HepG2 (cell line): ENCODE data around the gene CTNNBIP1. TPM values are rescaled to one million over a fixed set of nuclear protein-coding genes. Genes with fewer than 3 reads are reported as not detected.

ENCODE experiments used
- ARNT2 ChIP-seq: sonication (generic); formaldehyde crosslinking; IDR thresholded peaks from 2 replicates; pipeline ENCODE4 v1.8.0; 2022; ENCODE audit warnings: mild to moderate bottlenecking, low read depth, missing genetic modification reagents, moderate library complexity
- BRD4 ChIP-seq: sonication (generic); formaldehyde crosslinking; IDR thresholded peaks from 2 replicates; pipeline ENCODE4 v1.4.0; 2020; ENCODE audit warnings: missing genetic modification reagents
- CHD2 ChIP-seq: IDR thresholded peaks from 2 replicates; pipeline ENCODE4 v1.6.1; 2011; ENCODE audit warnings: low read depth, low read length, improper control_type of control experiment
- DMAP1 ChIP-seq: IDR thresholded peaks from 2 replicates; pipeline ENCODE4 v1.6.1; 2016
- HNRNPL ChIP-seq: fragments of 200-400 bp; formaldehyde crosslinking; IDR thresholded peaks from 2 replicates; pipeline ENCODE4 v1.6.1; 2017; ENCODE audit warnings: mild to moderate bottlenecking, low read depth, low read length
- HOXA7 ChIP-seq: sonication (generic); formaldehyde crosslinking; IDR thresholded peaks from 2 replicates; pipeline ENCODE4 v1.8.1; 2022; ENCODE audit warnings: mild to moderate bottlenecking, missing genetic modification reagents, moderate library complexity
- KLF16 ChIP-seq, 2 experiments: sonication (generic) in 1 of 2; formaldehyde crosslinking in 1 of 2; IDR thresholded peaks; 2 replicates each; pipeline versions ENCODE4 v1.6.1 to v1.8.0; 2016 to 2023; ENCODE audit warnings: missing genetic modification reagents in 2 of 2, missing compliant biosample characterization in 1 of 2
- MNT ChIP-seq: fragments of 450-650 bp; IDR thresholded peaks from 2 replicates; pipeline ENCODE4 v1.6.1; 2016
- PBX2 ChIP-seq: IDR thresholded peaks from 2 replicates; pipeline ENCODE4 v1.6.1; 2016; ENCODE audit warnings: control low read depth
- PCBP1 ChIP-seq: fragments of 200-400 bp; formaldehyde crosslinking; IDR thresholded peaks from 2 replicates; pipeline ENCODE4 v1.6.1; 2017; ENCODE audit warnings: mild to moderate bottlenecking, low read depth, low read length, borderline replicate concordance
- PLRG1 ChIP-seq: fragments of 450-650 bp; conservative IDR thresholded peaks from 2 replicates; pipeline ENCODE4 v1.6.1; 2016
- PRPF4 ChIP-seq: fragments of 200-400 bp; formaldehyde crosslinking; IDR thresholded peaks from 2 replicates; pipeline ENCODE4 v1.6.1; 2016; ENCODE audit warnings: low read length, low read depth; ENCODE audit not compliant: poor library complexity, severe bottlenecking
- SALL1 ChIP-seq: sonication (generic); formaldehyde crosslinking; IDR thresholded peaks from 2 replicates; pipeline ENCODE4 v1.8.0; 2022; ENCODE audit warnings: mild to moderate bottlenecking, missing genetic modification reagents
- SP140L ChIP-seq: sonication (generic); formaldehyde crosslinking; IDR thresholded peaks from 2 replicates; pipeline ENCODE4 v1.4.0; 2020; ENCODE audit warnings: missing genetic modification reagents, borderline replicate concordance
- SP4 ChIP-seq: sonication (generic); formaldehyde crosslinking; IDR thresholded peaks from 2 replicates; pipeline ENCODE4 v1.8.1; 2023; ENCODE audit warnings: mild to moderate bottlenecking, missing genetic modification reagents
- TEAD2 ChIP-seq: sonication (generic); formaldehyde crosslinking; IDR thresholded peaks from 2 replicates; pipeline ENCODE4 v1.9.0; 2021; ENCODE audit warnings: missing genetic modification reagents
- TIGD3 ChIP-seq: sonication (generic); formaldehyde crosslinking; IDR thresholded peaks from 2 replicates; pipeline ENCODE4 v1.5.1; 2020; ENCODE audit warnings: mild to moderate bottlenecking, missing genetic modification reagents, borderline replicate concordance
- TRIM24 ChIP-seq: sonication (generic); formaldehyde crosslinking; IDR thresholded peaks from 2 replicates; pipeline ENCODE4 v1.8.0; 2022; ENCODE audit warnings: mild to moderate bottlenecking, missing genetic modification reagents
- ZMYM3 ChIP-seq: sonication (generic); formaldehyde crosslinking; IDR thresholded peaks from 2 replicates; pipeline ENCODE4 v1.5.1; 2020; ENCODE audit warnings: mild to moderate bottlenecking, missing genetic modification reagents
- ZNF430 ChIP-seq: sonication (generic); formaldehyde crosslinking; IDR thresholded peaks from 2 replicates; pipeline ENCODE4 v1.9.0; 2021; ENCODE audit warnings: mild to moderate bottlenecking, missing genetic modification reagents
- ZNF44 ChIP-seq: sonication (generic); formaldehyde crosslinking; IDR thresholded peaks from 2 replicates; pipeline ENCODE4 v1.5.1; 2020; ENCODE audit warnings: mild to moderate bottlenecking, missing genetic modification reagents
- ZNF510 ChIP-seq: sonication (generic); formaldehyde crosslinking; IDR thresholded peaks from 2 replicates; pipeline ENCODE4 v1.4.0; 2020; ENCODE audit warnings: low read depth, mild to moderate bottlenecking, missing genetic modification reagents
- ZNF703 ChIP-seq: sonication (generic); formaldehyde crosslinking; IDR thresholded peaks from 2 replicates; pipeline ENCODE4 v1.5.1; 2020; ENCODE audit warnings: missing genetic modification reagents, mild to moderate bottlenecking, moderate library complexity, borderline replicate concordance
- ZNF83 ChIP-seq: sonication (generic); formaldehyde crosslinking; IDR thresholded peaks from 2 replicates; pipeline ENCODE4 v1.4.0; 2020; ENCODE audit warnings: missing genetic modification reagents, mild to moderate bottlenecking, borderline replicate concordance
- polyA plus RNA-seq, 8 experiments: library from polyadenylated mRNA; depleted of rRNA in 3 of 8; stranded (reverse) in 7 of 8; unstranded in 1 of 8; fragments of >200 nt; fragmentation: Illumina TruSeq in 4 of 8; extraction: Trizol in 4 of 8; gene quantifications; 2 replicates each; pipeline versions ENCODE4 v1.2.1 to v1.2.3, GENCODE V29; 2011 to 2016; ENCODE audit warnings: low read depth in 4 of 8, missing spikeins in 1 of 8, mixed read lengths in 1 of 8; ENCODE audit not compliant: insufficient read depth in 1 of 8
- total RNA-seq, 5 experiments: library from RNA; depleted of rRNA; stranded (reverse); fragments of >200 nt; fragmentation: Illumina TruSeq; extraction: Trizol; gene quantifications; 2 replicates each; pipeline ENCODE4 v1.2.3, GENCODE V29; 2016; ENCODE audit warnings: low read depth in 1 of 5

Gene CTNNBIP1
- total and polyA plus RNA-seq, 2 of the 13 experiments (the other 11 are each of a cell fraction or from before 2014, with no cell fraction given) = 71.7 to 83.0 TPM

GRCh38 chr1:9929431-9930385 lies 19.6 kb upstream of the CTNNBIP1 start (continued):
- TF ChIP-seq SP140L (CRISPR knock-in tag) (no peak), SP4 (CRISPR knock-in tag) (peak; percentile 51; the same call in 1 of the 2 replicates), ZNF430 (CRISPR knock-in tag) (peak; percentile 58; the same call in 1 of the 2 replicates), HNRNPL (no peak), KLF16 (CRISPR knock-in tag; IDR thresholded peaks at IDR 0.05) (no peak; a peak in 1 of 4 replicates), PCBP1 (no peak), PLRG1 (no peak), CHD2 (no peak), ARNT2 (CRISPR knock-in tag) (no peak), BRD4 (CRISPR knock-in tag) (peak; percentile 59; the same call in 1 of the 2 replicates), TRIM24 (CRISPR knock-in tag) (no peak), SALL1 (peak; percentile 98), ZNF510 (CRISPR knock-in tag) (no peak), ZNF703 (CRISPR knock-in tag) (no peak), DMAP1 (0 out of 2 replicates have a peak, but pooled peaks have one; percentile 22), ZNF83 (CRISPR knock-in tag) (no peak), ZNF44 (no peak), MNT (no peak; the same call in 1 of the 2 replicates), ZMYM3 (CRISPR knock-in tag) (no peak), TEAD2 (no peak), PRPF4 (peak; percentile 41), HOXA7 (CRISPR knock-in tag) (no peak), PBX2 (CRISPR knock-in tag) (no peak), TIGD3 (CRISPR knock-in tag) (no peak)
